Inflammatory macrophage treated with lipopolysaccharide for 4 hours (primary cell): Measurements from ENCODE around the gene STX16.
A peak's percentile ranks its signal among the peaks of the same experiment; 100 is the strongest.

ENCODE experiments used
- DNase-seq: peaks from one replicate; pipeline ENCODE4 v3.0.0-alpha.2; 2020

The STX16 gene

DNA sequence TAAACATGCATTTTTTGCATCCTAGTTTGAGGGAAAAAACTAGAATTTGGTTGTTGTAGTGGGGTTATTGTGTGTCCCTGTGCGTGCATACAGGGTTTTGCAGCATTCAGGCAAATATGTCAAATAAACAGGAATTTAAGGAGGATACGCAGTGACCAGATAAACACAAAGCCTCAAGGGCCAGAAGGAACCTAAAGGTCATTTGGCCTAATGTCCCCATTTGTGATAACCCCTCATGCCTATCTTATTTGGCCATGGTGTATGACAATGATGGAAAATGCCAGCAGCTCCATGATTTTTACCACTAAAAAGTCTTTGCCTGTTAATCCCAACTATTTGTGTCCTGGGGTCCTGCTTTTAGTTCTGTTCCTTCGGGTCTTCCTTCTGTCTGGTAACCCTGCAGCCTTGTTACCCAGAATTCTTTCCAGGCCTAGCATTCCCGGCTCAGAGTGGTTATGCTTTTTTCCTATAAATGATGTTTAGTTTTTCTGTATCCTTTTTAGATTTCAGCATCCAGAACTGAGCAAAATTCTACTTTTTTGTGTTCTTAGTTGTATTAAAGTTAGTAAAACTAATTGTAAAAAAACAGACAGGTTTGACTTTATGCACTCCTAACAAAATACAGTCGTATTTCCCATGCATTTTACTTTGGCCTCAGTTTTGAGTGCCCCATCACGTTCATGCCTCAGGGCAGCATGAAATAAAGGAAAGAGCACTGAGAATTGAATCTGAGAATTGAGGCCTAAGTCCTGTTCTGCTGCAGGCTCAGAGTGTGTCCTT is 4.4 kb downstream of the STX16 start:
- no peak for DNase-seq

DNA sequence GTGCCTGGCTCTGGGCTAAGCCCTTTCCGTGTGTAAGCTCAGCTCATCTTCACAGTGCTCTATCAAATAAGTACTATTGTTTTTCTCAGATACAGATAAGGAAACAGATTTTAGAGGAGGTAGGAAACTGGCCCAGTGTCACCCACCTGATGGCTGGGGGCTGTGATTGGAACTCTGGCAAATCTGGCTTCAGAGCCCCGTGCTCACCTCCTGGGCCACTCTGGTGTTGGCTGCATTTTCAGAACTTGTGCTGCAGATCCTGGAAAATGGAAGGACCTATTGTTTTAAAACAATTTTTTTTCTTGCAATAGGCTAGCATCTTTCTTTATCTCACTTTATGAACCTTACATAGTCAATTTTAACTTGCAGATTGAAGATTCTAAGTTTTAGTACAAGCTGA is 5.7 kb downstream of the STX16 start:
- DNase-seq = no peak

DNA sequence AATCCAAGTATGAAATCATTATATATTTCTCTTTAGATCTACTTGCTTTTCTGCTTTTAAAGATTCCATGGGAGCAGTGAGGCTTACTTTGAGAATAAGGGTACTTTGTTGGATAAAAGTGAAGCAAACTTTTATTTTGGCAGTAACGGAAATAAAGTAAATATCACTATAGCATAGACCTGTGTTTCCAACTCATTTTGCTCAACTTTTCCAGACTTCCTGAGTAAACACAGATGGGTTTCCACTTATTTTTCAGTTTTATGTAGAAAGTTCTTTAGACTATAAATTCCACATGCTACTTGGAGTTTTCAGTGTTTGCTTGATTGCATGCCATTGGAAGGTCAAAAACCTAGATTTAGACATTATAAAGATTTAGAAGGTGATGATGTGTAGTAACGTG is 6.2 kb downstream of the STX16 start:
- no peak for DNase-seq

DNA sequence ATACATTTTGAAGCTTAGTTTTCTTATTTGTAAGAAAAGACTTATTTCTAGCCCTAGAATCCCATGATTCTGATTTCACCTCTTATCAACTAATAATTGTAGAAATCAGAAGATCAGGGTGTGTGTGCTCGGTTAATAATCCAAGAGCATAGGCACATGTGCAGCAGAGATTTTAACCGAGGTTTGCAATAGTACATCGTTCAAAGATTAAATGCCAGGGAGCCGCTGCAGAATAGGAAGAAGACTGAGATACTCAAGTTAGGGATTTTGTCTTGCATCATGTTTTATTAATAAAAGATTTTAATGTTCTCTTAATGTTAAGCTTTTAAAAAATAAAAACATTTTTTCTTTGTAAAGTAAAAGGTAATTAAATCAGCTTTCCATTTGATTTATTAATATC is 6.9 kb downstream of the STX16 start:
- DNase-seq = no peak

DNA sequence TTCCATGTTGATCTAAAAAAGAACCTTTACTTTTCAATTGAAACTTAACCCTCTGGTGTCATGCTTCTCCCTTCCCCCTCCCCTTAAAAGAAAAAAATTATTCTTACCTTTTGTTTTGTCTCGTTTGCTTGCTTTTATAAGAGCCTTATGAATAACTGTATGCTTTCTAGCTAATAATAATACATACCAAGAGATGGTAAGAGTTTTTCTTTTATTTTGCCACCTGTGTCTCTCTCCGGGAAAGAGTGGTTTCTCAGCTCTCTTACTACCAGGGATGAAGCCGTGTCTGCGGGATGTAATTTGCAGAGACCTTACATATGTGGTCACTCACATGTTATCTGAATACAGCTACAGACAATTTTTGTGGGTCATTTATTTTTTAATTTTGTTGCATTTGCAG is 7.7 kb downstream of the STX16 start:
- DNase-seq = no peak

DNA sequence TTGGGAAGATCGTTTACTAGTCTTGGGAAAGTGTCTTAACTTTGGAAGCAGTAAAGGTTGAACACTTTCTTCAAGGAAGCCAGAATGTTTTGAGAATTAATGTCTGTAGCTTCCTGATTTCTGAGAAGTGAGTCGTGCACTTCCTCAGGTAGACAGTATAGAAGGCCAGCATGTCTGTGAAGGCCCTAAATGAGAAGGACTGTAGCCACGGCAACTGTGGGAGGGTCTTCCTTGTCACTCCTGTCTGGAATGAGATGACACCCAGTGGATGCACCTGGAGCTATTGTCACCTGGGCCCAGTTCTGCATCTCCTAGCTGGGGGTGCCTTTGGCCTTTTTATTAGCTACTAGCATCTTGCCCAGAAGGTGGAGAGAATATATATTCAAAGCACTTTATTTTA is 8.8 kb downstream of the STX16 start:
- no peak for DNase-seq

DNA sequence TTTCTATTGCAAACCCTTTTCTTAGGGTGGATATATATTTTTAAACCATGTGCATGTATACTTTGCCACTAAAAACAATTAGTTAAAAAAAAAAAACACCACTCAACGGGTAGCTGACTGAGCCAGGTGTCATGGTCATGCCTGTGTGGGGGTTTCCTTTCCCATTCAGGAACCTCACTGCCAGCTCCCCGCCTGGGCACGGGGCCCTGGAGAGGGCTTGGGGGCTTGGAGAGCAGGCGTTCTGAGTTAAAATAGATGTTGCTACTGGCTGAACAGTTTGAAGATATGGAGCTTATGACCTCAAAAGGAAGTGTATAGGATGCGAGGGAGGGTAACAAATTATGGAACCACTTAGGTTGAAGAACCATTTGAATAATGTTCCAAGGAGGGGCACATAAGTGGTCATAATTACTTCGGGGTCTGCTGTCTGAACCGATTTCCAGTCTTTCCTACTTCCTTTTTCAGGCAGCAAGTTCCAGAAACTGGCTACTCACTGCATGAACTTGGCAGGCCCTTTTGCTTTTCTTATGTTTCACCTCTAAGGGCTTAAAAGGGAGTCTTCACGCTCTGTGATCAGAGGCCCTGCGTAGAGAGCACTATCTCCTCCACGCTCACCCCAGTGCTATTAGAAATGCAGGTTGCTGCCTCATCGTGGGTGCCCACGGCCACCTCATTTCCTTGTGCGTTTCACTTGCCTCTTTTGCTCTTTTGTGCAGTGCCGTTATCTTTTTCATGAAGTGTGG is 9.9 kb downstream of the STX16 start:
- no peak for DNase-seq

DNA sequence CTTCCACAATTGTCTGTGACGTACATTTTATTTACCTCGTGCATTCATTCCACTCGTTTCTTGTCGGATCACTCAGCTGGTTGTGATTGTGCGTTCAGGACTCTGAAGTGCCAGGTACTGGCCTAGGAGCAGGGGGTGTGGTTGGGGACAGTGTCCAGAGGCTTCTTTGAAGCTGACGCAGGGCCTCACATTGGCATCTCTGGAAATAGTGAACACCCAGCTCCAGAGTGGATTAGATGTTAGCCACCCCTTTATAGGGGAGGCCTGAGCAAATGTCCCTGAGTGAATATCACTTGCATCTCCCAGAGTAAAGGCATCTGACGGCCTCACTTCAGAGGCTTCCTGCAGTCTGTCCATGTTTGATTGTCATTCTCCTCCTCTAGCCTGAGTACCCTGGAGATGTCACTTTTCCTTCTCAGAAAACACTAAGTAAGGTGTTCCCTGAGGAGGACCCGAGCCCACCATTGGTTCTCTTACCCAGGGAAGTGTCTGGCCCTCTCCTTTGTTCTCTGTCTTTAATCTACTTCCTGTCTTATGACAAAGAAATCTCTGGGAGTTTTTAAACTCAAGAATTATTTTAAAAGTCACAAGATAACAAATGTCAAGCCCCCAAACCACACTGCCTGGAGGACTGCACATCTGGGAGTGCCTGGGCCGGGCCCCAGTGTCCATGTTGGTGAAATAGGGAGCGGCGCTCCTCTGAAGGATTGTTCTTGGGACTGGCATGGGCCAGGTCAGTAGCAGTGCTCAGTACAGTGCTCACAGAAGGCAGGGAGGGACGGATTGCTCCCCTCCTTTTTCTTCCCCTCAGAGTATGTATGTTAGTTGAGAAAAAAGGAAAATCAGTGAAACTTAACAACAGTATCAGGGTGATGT is 10.8 kb downstream of the STX16 start:
- no peak for DNase-seq

DNA sequence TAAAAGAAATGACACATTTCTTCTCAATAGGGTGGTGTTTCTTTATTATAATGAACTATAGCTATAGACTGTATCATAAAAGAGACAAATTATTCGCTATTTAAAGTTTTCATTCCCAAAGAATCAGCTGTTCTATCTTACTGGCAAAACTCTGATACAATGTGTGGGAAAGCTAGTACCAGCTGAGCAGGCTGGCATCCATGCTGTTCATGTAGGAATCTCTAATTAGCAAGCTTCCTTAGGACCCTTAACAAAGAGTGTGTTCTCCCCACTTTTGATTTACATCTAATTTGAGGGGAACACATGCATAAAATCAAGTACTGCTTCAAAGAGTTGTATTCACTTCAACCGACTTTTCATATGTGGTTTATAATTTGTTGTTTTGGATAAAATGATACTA is 13.2 kb downstream of the STX16 start:
- no peak for DNase-seq

DNA sequence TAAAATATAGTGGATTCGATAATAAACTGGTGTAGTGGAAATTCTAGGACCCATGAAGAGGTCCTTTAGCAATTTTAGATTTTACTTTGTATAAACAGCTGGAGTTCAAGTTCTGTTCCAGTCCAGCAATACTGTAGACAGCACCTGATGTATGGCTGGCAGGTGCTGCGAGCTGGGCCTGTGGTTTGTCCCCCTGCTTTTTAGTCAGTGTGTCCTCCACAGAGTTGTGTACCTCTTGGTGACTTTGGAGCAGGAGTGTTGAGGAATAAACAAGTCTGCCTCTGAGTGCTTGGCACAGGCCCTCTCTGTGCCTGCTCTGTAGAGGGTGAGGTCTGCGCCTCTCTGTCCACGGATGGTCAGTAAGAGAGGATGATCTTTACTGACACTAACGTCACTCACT is 13.8 kb downstream of the STX16 start:
- DNase-seq = no peak

DNA sequence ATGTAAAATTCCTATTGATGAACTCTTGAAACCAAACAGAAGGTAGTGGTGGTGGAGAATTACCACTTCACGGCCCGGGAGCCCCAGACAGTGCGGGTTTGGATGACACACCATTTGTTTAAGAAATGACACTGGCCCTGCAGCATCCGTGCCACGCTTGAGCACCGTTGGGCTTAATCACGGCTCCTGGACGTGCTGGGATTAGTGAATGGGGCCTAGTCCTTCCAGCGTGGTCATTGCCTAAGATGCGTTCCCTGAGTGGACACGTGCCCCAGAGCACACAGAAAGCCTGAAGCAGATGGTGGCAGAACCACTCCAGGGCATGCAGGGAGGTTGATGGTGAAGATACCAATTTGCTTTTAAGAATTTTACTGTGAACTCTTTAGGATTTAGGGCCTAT is 14.5 kb downstream of the STX16 start:
- DNase-seq = no peak

DNA sequence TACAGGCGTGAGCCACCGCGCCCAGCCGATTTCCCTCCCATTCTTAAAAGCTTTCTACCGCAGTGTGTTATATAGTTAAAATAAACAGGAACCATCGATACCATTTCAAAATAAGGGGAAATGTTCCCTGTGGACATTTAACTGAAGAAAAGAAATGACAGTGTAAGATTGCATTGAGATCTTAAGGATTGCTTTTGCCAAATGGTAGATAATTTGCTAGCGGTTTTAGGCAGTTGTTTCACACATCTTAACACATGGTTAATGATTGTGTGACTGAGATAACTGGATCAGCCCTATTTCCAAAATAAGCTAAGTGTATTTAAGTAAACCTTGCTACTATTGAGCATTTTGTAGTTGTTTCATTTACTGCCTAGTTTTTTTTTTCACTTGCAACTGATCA is 15.6 kb downstream of the STX16 start:
- DNase-seq = peak; percentile 2

DNA sequence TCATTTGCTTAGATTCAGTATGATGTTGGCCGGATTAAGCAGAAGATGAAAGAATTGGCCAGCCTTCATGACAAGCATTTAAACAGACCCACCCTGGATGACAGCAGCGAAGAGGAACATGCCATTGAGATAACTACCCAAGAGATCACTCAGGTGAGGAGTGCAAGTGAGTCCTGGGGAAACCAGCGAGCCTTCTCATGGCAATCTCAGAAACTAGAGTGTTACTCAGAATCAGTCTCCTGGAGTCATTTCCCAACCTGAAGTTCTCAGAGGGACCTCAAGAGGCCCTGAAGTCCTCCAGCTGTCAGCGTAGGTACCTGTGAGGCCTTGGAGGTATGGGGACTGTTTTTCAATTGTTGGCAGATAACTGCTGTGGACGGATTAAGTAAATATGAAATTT is 16.9 kb downstream of the STX16 start:
- DNase-seq = no peak

DNA sequence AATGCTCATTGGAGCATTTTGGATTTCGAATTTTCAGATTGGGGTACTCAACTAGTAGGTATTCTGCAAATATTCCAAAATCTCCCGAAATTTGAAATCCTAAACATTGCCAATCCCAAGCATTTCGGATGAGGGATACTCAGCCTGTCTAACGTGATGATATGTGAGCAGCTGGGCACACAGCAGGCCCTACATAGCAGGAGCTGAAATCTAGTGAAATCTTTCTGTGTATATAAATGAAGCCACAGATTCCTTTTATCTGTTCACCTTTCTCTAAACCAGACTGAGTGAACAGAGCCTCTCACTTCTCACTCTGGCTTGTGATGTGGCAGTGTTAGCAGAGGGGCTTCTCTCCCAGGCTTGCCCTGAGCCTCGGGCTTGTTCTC is 17.8 kb downstream of the STX16 start:
- no peak for DNase-seq

DNA sequence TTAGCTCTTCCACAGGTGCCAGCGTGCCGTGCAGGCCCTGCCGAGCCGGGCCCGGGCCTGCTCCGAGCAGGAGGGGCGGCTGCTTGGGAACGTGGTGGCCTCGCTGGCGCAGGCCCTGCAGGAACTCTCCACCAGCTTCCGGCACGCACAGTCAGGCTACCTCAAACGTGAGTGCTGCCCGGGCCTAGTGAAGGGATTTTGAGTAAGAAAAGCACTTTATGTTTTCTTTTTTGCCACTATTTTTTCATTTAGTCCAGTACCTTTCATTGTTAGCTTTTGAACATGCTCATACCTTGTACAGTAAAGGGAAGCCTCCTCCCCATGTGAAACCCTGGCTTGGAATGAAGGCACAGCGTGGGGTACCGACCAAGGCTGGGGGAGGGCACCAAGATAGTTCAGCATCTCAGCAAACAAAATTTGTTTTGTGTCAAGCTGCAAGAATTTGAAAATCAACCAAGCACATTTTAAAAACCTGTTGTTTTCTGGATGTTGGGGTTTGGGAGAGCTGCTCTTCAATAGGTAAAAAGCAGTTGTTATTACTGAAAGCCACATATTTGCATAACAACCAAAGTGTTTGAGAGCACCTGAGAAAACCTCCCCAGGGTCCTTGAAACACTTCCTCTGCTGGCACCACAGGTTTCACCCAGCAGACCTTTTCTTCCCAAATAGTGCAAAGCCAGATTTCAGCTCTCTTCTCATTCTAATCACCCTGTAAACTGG is 18.4 kb downstream of the STX16 start:
- no peak for DNase-seq

DNA sequence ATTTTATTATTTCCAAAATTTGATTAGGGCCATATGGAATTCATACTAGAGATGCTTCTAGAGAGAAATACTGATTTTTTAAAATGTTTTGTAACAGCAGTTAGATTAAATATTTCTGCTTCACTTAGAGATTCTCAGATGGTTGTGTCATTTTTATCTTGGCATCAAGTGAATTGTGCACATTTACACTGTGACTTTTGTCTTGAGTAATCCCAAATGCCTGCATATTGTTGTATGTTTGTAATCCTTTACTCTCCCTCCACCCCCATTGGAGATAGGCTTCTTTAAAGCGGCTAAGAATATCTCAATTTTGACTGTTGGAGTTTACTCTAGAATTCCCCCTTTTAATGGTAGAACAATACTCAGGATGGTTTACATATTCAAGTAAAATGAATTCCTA is 19.0 kb downstream of the STX16 start:
- DNase-seq = no peak

DNA sequence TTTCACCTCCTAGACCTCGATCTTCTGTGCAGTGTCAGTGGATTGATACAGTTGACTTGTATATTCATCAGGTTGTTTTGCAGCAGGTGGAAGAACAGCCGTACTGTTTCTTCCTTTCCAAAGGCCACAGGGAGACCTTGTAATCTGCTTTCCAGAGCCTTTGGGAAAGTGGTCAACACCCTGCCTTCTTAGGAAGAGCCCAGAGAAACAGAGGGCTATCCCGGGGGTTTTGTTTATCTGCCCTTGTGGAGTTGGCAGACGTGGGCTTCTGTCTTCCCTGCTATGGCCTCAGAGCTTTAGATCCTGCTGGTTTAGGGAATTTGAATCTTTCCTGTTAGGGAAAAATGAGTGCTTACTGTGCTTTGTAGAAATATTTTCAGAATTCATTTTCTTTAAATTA is 19.6 kb downstream of the STX16 start:
- no peak for DNase-seq

DNA sequence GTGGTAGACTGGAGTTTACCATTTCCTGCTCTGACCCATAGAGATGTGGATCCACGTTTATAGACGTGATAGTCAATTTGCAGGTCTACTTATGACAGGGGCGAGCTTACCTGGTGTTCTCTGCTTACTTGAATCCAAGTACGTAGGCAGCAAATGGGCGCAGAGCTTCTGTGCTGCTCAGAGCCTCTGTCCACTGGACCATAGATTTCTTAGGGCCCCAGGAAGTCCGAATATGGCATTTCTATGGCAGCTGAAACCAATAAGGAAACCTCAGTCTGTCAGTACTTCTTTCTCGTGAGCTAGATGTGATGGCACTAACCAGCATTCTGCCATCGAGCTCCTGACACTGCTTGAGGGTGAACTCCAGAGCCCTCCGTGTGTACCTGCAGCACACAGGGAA is 22.0 kb downstream of the STX16 start:
- no peak for DNase-seq

DNA sequence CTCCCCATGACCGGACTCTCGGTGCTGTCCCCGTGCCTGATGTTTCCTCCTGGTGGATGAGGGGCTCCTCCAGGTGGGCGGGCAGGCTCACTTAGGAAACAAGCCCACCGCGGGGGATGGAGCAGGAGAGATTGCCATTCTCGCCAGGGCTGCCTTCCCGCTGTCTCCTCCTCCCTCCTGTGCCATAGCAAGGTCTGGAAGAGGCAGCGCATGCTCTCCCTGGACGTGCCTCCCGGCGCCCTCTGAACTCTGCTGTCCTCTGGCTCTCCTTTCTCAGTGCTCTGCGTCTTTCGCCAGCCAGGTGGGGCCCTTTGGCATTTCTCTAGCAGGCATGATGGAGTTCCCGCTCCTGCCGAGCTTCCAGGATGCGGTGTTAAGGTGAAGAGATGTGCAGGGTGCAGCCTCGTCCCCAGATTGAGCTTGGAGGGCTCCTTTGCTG is 24.1 kb downstream of the STX16 start:
- DNase-seq = no peak

DNA sequence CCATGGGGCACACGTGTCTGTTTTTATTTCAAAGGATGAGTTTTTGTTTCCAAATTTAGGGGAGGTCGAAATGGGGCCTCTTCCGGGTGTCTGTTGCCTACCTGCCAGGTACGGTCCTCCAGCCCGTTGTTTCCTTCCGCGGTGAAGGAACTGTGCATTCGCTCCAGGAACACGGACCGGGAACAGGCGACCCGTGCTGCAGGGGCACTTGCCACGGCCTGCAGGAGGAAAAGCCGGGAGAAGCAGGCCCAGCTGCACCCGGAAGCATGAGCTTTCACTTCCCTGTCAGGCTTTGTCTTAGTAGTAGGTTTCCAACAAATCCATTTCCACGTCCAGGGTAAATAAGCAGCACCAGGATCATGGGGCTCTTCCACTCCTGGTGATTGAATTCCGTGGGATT is 24.6 kb downstream of the STX16 start:
- DNase-seq = no peak

DNA sequence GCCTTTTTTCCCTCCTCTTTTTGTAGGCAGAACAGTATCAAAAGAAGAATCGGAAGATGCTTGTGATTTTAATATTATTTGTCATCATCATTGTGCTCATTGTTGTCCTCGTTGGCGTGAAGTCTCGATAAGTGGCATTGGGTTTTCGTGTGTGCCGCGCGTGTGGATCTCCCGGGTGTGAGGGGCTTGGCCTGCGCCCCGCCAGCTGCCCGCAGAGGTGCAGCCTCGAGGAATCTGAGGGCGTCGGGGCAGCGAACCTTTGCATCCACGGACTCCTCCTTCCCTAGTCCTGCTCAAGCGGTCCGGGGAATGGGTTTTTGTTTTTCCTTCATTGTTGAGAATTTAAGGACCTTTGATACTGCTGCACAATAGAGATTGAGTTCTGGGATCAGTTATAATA is 25.1 kb downstream of the STX16 start:
- no peak for DNase-seq

DNA sequence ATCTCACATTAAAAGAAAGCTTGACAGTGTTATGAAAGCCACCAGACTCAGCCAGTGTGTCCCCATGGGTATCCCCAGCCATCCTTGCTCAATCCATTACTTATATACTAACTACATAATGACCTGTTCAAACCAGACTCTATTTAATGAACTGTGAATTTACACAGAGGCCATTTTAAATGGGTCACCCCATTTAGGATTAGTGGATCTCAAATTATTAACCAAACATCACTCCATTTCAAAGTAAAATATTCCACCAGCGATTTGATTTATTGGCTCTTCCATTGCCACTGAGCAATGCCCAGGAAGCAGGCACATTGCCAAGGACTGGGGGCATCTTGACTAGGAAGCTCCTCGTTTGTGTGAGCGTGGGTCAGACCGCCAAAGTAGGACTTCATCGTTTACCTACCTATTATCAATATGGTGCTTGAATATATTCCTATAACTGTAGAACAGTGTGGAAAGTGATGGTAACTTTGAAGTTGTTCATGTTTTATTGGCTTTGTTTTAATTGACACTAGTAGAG is 26.1 kb downstream of the STX16 start:
- DNase-seq = no peak

DNA sequence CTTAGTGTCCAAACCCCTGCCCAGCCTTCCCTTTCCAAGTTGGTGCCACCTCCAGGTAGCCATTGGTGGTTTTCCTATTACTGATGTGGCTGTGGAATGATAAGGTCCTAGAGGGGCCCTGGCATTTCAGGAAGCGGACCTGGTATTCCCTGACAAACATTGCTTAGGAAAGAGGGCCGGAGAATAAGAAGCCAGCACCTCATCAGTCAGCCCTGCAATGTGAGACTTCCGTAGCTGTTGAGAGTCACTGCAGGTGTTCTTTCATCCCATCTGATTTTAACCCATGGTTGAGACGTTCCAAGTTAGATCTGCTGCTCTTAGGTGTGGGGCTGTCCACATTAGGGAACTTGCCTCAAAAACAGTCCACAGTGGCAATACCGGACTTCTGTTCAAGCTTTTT is 26.7 kb downstream of the STX16 start:
- DNase-seq = no peak
